ENCODE data around the gene OR1J1. TPM values are rescaled to one million over a fixed set of nuclear protein-coding genes. Genes with fewer than 3 reads are reported as not detected.

The OR1J1 gene
- total RNA-seq, 1 experiment from 2014 or later = not detected

GRCh38 chr9:122456123-122456522 lies 21.6 kb downstream of the OR1J1 start:
- Histone ChIP-seq H3K4me1 (no peaks in the 10 kb centered on the region), H3K4me3 (ENCODE audit: low read depth, low read length) (no peak overlapping the region), H3K36me3 (ENCODE audit: control insufficient read depth, insufficient read depth, low read length) (no peaks in the 10 kb centered on the region), H3K27me3 (replicated peaks; ENCODE audit: control insufficient read depth, insufficient read depth, low read length) (no peaks in the 10 kb centered on the region), H3K9me3 (0 out of 2 replicates have a peak, but pooled peaks cover 8% of the 10 kb centered on the region)
- CTCF ChIA-PET = no interaction called here
- no peak for TF ChIP-seq CTCF (IDR thresholded peaks at IDR 0.05; ENCODE audit: insufficient read depth in 1 of 2, low read depth in 1 of 2, low read length in 1 of 2, severe bottlenecking in 1 of 2, unreplicated experiment in 1 of 2)
- intact Hi-C loops (cut with micrococcal nuclease; ENCODE audit: unreplicated experiment) = no loop called here
- Mint-ChIP-seq H3K4me1 (ENCODE audit: low read depth, unreplicated experiment) (no peaks in the 10 kb centered on the region), H3K9me3 (ENCODE audit: unreplicated experiment) (peaks cover 3% of the 10 kb centered on the region), H3K27me3 (ENCODE audit: insufficient read depth, unreplicated experiment) (peaks cover 7% of the 10 kb centered on the region), H3K27ac (ENCODE audit: unreplicated experiment) (no peak overlapping the region), H3K4me3 (ENCODE audit: unreplicated experiment) (no peak overlapping the region), H3K36me3 (ENCODE audit: insufficient read depth, unreplicated experiment) (no peaks in the 10 kb centered on the region)
- BruUV-seq (replicated peaks) = no TSS peak
- POLR2A ChIA-PET = no interaction called here
- DNase-seq = no peak

- H3K27me3 Mint-ChIP-seq (ENCODE audit: insufficient read depth, unreplicated experiment) = peaks cover 5% of the 10 kb centered on the region
Observed at GRCh38 chr9:122453677-122454135, 24.0 kb downstream of the OR1J1 start.

GRCh38 chr9:122446819-122447484 lies 30.8 kb downstream of the OR1J1 start:
- Mint-ChIP-seq H3K4me3 (ENCODE audit: unreplicated experiment) (no peak overlapping the region), H3K36me3 (ENCODE audit: insufficient read depth, unreplicated experiment) (no peaks in the 10 kb centered on the region), H3K27me3 (ENCODE audit: insufficient read depth, unreplicated experiment) (peaks cover 9% of the 10 kb centered on the region), H3K4me1 (ENCODE audit: low read depth, unreplicated experiment) (no peaks in the 10 kb centered on the region), H3K27ac (ENCODE audit: unreplicated experiment) (no peak overlapping the region), H3K9me3 (ENCODE audit: unreplicated experiment) (peaks cover 14% of the 10 kb centered on the region)
- DNase-seq = no peak
- Histone ChIP-seq H3K9me3 (0 out of 2 replicates have a peak, but pooled peaks cover 3% of the 10 kb centered on the region), H3K36me3 (ENCODE audit: control insufficient read depth, insufficient read depth, low read length) (no peaks in the 10 kb centered on the region), H3K27me3 (replicated peaks; ENCODE audit: control insufficient read depth, insufficient read depth, low read length) (no peaks in the 10 kb centered on the region; the same call in 1 of the 2 replicates), H3K4me1 (no peaks in the 10 kb centered on the region), H3K4me3 (ENCODE audit: low read depth, low read length) (no peak overlapping the region)
- no TSS peak for BruUV-seq (replicated peaks)
- CTCF ChIA-PET = no interaction called here
- intact Hi-C loops (cut with micrococcal nuclease; ENCODE audit: unreplicated experiment) = no loop called here
- POLR2A ChIA-PET = no interaction called here
- no peak for TF ChIP-seq CTCF (IDR thresholded peaks at IDR 0.05; ENCODE audit: insufficient read depth in 1 of 2, low read depth in 1 of 2, low read length in 1 of 2, severe bottlenecking in 1 of 2, unreplicated experiment in 1 of 2)

More at GRCh38 chr9:122453677-122454135, 24.0 kb downstream of the OR1J1 start:
- DNase-seq = no peak
- BruUV-seq (replicated peaks) = no TSS peak
- no peak overlapping the region for H3K4me3 Mint-ChIP-seq (ENCODE audit: unreplicated experiment)
- no peaks in the 10 kb centered on the region for H3K4me1 ChIP-seq
- ChIA-PET CTCF (interaction anchor here (1.0 kb wide), 1 partner anchor 743 kb away, joined by 3 read pairs; no protein-coding TSS in a partner anchor), POLR2A (no interaction called here)
- intact Hi-C loops (cut with micrococcal nuclease; ENCODE audit: unreplicated experiment) = loop anchor here (1.0 to 5.0 kb wide), 4 partner anchors 76 to 356 kb away; no protein-coding TSS in a partner anchor
- no peaks in the 10 kb centered on the region for H3K36me3 ChIP-seq (ENCODE audit: control insufficient read depth, insufficient read depth, low read length)
- no peak overlapping the region for H3K27ac Mint-ChIP-seq (ENCODE audit: unreplicated experiment)
- H3K4me3 ChIP-seq (ENCODE audit: low read depth, low read length) = no peak overlapping the region
- no peaks in the 10 kb centered on the region for H3K9me3 ChIP-seq
- H3K36me3 Mint-ChIP-seq (ENCODE audit: insufficient read depth, unreplicated experiment) = no peaks in the 10 kb centered on the region
- H3K9me3 Mint-ChIP-seq (ENCODE audit: unreplicated experiment) = no peaks in the 10 kb centered on the region
- H3K27me3 ChIP-seq (replicated peaks; ENCODE audit: control insufficient read depth, insufficient read depth, low read length) = no peaks in the 10 kb centered on the region
- H3K4me1 Mint-ChIP-seq (ENCODE audit: low read depth, unreplicated experiment) = no peaks in the 10 kb centered on the region
- no peak for TF ChIP-seq CTCF (IDR thresholded peaks at IDR 0.05; ENCODE audit: insufficient read depth in 1 of 2, low read depth in 1 of 2, low read length in 1 of 2, severe bottlenecking in 1 of 2, unreplicated experiment in 1 of 2)
